Activated naive CD4-positive, alpha-beta T cell treated with anti-CD3 and anti-CD28 coated beads for 36 hours (primary cell): ENCODE data around the gene NR2C2AP. TPM values are rescaled to one million over a fixed set of nuclear protein-coding genes. Genes with fewer than 3 reads are reported as not detected.
A peak's percentile ranks its signal among the peaks of the same experiment; 100 is the strongest.

ENCODE experiments used
- CTCF ChIA-PET: fragments of 350-600 bp; sonication (Branson Sonifier 250); formaldehyde crosslinking; loops from one replicate; lab custom pipeline; 2021; ENCODE audit warnings: antibody characterized with exemption; lab: Charles Lee
- DNase-seq: peaks from one replicate; pipeline ENCODE4 v3.0.0-alpha.2; 2020
- H3K27ac Mint-ChIP-seq: one replicate; pipeline ENCODE4 v1.8.0; 2021; ENCODE audit warnings: mild to moderate bottlenecking, mixed read lengths
- H3K27me3 Mint-ChIP-seq: one replicate; pipeline ENCODE4 v1.8.0; 2021; ENCODE audit warnings: low read depth, mixed read lengths
- H3K36me3 Mint-ChIP-seq: one replicate; pipeline ENCODE4 v1.8.0; 2021; ENCODE audit warnings: low read depth, mixed read lengths
- H3K4me1 Mint-ChIP-seq: one replicate; pipeline ENCODE4 v1.8.0; 2021; ENCODE audit warnings: low read depth, mixed read lengths
- H3K4me3 Mint-ChIP-seq: one replicate; pipeline ENCODE4 v1.8.0; 2021; ENCODE audit warnings: mild to moderate bottlenecking, moderate library complexity, mixed read lengths
- H3K9me3 Mint-ChIP-seq: one replicate; pipeline ENCODE4 v1.8.0; 2021; ENCODE audit warnings: mixed read lengths
- intact Hi-C: fragments of 100-400 bp; cut with micrococcal nuclease; formaldehyde crosslinking; loops from one replicate; pipeline ENCODE4 v1.15.1; 2023
- total RNA-seq, 2 experiments: library from RNA; stranded (reverse); gene quantifications; one replicate each; pipeline ENCODE4 v1.2.3, GENCODE V29; 2021

The NR2C2AP gene
- total RNA-seq, 2 experiments from 2014 or later, result 32.4 to 34.2 TPM

- DNase-seq, result no peak
- intact Hi-C loops, result no loop called here
- Mint-ChIP-seq H3K4me3 (no peak overlapping the region), H3K36me3 (no peaks in the 10 kb centered on the region), H3K4me1 (peaks cover 2% of the 10 kb centered on the region), H3K27me3 (peaks cover 41% of the 10 kb centered on the region), H3K9me3 (no peaks in the 10 kb centered on the region), H3K27ac (no peak overlapping the region)
- CTCF ChIA-PET, result interaction anchor here (0.7 kb wide), 1 partner anchor 20 kb away, joined by 3 read pairs; no protein-coding TSS in a partner anchor
Measured at GRCh38 chr19:19213426-19214158, 10.4 kb upstream of the NR2C2AP start.

GRCh38 chr19:19212916-19213315 lies 9.7 kb upstream of the NR2C2AP start:
- no peak overlapping the region for H3K27ac Mint-ChIP-seq
- H3K27me3 Mint-ChIP-seq, result peaks cover 41% of the 10 kb centered on the region
- CTCF ChIA-PET, result no interaction called here
- intact Hi-C loops, result no loop called here
- DNase-seq, result no peak
- peaks cover 2% of the 10 kb centered on the region for H3K4me1 Mint-ChIP-seq
- H3K4me3 Mint-ChIP-seq, result no peak overlapping the region
- H3K9me3 Mint-ChIP-seq, result no peaks in the 10 kb centered on the region
- no peaks in the 10 kb centered on the region for H3K36me3 Mint-ChIP-seq

GRCh38 chr19:19211499-19212420 lies 8.5 kb upstream of the NR2C2AP start, which contains the start of gene NCAN:
Gene NCAN, plus strand, starts transcription at chr19:19211958. Its CDS starts 4,996 bp downstream, at chr19:19216954.
- Mint-ChIP-seq H3K9me3 (no peaks in the 10 kb centered on the region), H3K36me3 (no peaks in the 10 kb centered on the region), H3K27ac (no peak within 1 kb of the TSS), H3K27me3 (peaks cover 36% of the 10 kb centered on the region), H3K4me1 (peaks cover 14% of the 10 kb centered on the region), H3K4me3 (no peak within 1 kb of the TSS)
- CTCF ChIA-PET, result no interaction called here
- intact Hi-C loops, result no loop called here
- no peak for DNase-seq

GRCh38 chr19:19209372-19209771 lies 6.2 kb upstream of the NR2C2AP start:
- Mint-ChIP-seq H3K27ac (no peak overlapping the region), H3K27me3 (peaks cover 25% of the 10 kb centered on the region), H3K4me3 (no peak overlapping the region), H3K36me3 (no peaks in the 10 kb centered on the region), H3K9me3 (no peaks in the 10 kb centered on the region), H3K4me1 (peaks cover 15% of the 10 kb centered on the region)
- DNase-seq, result no peak
- CTCF ChIA-PET, result interaction anchor here (1.0 kb wide), 1 partner anchor 54 kb away, joined by 3 read pairs; a partner anchor contains a TSS
- intact Hi-C loops, result no loop called here

GRCh38 chr19:19207637-19208572 lies 4.7 kb upstream of the NR2C2AP start:
- Mint-ChIP-seq H3K36me3 (peaks cover 1% of the 10 kb centered on the region), H3K9me3 (no peaks in the 10 kb centered on the region), H3K4me1 (peaks cover 17% of the 10 kb centered on the region), H3K27me3 (peaks cover 11% of the 10 kb centered on the region), H3K4me3 (no peak overlapping the region), H3K27ac (no peak overlapping the region)
- CTCF ChIA-PET, result no interaction called here
- intact Hi-C loops, result no loop called here
- no peak for DNase-seq

GRCh38 chr19:19206938-19207337 lies 3.7 kb upstream of the NR2C2AP start:
- H3K9me3 Mint-ChIP-seq, result no peaks in the 10 kb centered on the region
- CTCF ChIA-PET, result interaction anchor here (1.4 kb wide), 1 partner anchor 32 kb away, joined by 3 read pairs; no protein-coding TSS in a partner anchor

GRCh38 chr19:19205416-19206410 lies 2.5 kb upstream of the NR2C2AP start:
- Mint-ChIP-seq H3K4me3 (no peak overlapping the region), H3K27me3 (peaks cover 2% of the 10 kb centered on the region), H3K27ac (no peak overlapping the region), H3K4me1 (peaks cover 33% of the 10 kb centered on the region), H3K9me3 (no peaks in the 10 kb centered on the region), H3K36me3 (peaks cover 9% of the 10 kb centered on the region)
- intact Hi-C loops, result no loop called here
- DNase-seq, result no peak
- CTCF ChIA-PET, result interaction anchor here (0.8 to 1.7 kb wide), 3 partner anchors 13 to 31 kb away, joined by 3 to 4 read pairs (median 3); partner anchors contain the start of genes BORCS8 and RFXANK

More at GRCh38 chr19:19206938-19207337, 3.7 kb upstream of the NR2C2AP start:
- H3K4me1 Mint-ChIP-seq, result peaks cover 26% of the 10 kb centered on the region
- H3K4me3 Mint-ChIP-seq, result no peak overlapping the region
- peaks cover 8% of the 10 kb centered on the region for H3K27me3 Mint-ChIP-seq
- intact Hi-C loops, result no loop called here
- H3K36me3 Mint-ChIP-seq, result peaks cover 9% of the 10 kb centered on the region
- no peak for DNase-seq
- no peak overlapping the region for H3K27ac Mint-ChIP-seq

GRCh38 chr19:19204181-19204580 lies 967 bp upstream of the NR2C2AP start:
- H3K27me3 Mint-ChIP-seq, result peaks cover 2% of the 10 kb centered on the region
- intact Hi-C loops, result no loop called here
- H3K36me3 Mint-ChIP-seq, result peaks cover 12% of the 10 kb centered on the region
- peaks cover 33% of the 10 kb centered on the region for H3K4me1 Mint-ChIP-seq
- H3K27ac Mint-ChIP-seq, result peak overlapping the region; percentile 53
- no peaks in the 10 kb centered on the region for H3K9me3 Mint-ChIP-seq
- H3K4me3 Mint-ChIP-seq, result peak overlapping the region; percentile 90
- no peak for DNase-seq
- CTCF ChIA-PET, result interaction anchor here (0.7 to 1.7 kb wide), 3 partner anchors 11 to 19 kb away, joined by 3 to 4 read pairs (median 3); partner anchors contain the start of genes BORCS8 and RFXANK

- peaks cover 2% of the 10 kb centered on the region for H3K27me3 Mint-ChIP-seq
- CTCF ChIA-PET, result interaction anchor here (1.3 to 3.3 kb wide), 4 partner anchors 10 to 56 kb away, joined by 4 to 10 read pairs (median 6); partner anchors contain the start of genes BORCS8 and RFXANK
- peak overlapping the region; percentile 90 for H3K4me3 Mint-ChIP-seq
- peak overlapping the region; percentile 89 for H3K27ac Mint-ChIP-seq
- peaks cover 17% of the 10 kb centered on the region for H3K36me3 Mint-ChIP-seq
- no peaks in the 10 kb centered on the region for H3K9me3 Mint-ChIP-seq
- no peak for DNase-seq
- intact Hi-C loops, result loop anchor here (1.0 to 2.0 kb wide), 3 partner anchors 10 to 204 kb away; partner anchors contain the start of genes BORCS8 and RFXANK
- H3K4me1 Mint-ChIP-seq, result peaks cover 30% of the 10 kb centered on the region
Measured at GRCh38 chr19:19202707-19203011, 555 bp downstream of the NR2C2AP start.

- Mint-ChIP-seq H3K4me3 (peak overlapping the region; percentile 90), H3K4me1 (peaks cover 23% of the 10 kb centered on the region), H3K27me3 (no peaks in the 10 kb centered on the region), H3K27ac (peak overlapping the region; percentile 89), H3K9me3 (no peaks in the 10 kb centered on the region), H3K36me3 (peaks cover 17% of the 10 kb centered on the region)
- no peak for DNase-seq
- CTCF ChIA-PET, result interaction anchor here (1.3 to 3.3 kb wide), 4 partner anchors 9 to 55 kb away, joined by 3 to 10 read pairs (median 6); partner anchors contain the start of genes BORCS8 and RFXANK
- intact Hi-C loops, result loop anchor here (2.0 kb wide), 1 partner anchor 205 kb away; no protein-coding TSS in a partner anchor
Measured at GRCh38 chr19:19201697-19202630, 1.2 kb downstream of the NR2C2AP start.
